K562 (cell line): ENCODE data around the gene FHL5. TPM values are rescaled to one million over a fixed set of nuclear protein-coding genes. Genes with fewer than 3 reads are reported as not detected.

Experiments
- ARHGAP35 ChIP-seq: fragments of 450-650 bp; IDR thresholded peaks from 2 replicates; pipeline ENCODE4 v1.6.1; 2018; ENCODE audit not compliant: partially characterized antibody
- BRF2 ChIP-seq: IDR thresholded peaks from 3 replicates; pipeline ENCODE4 v1.6.1; 2011; ENCODE audit warnings: borderline replicate concordance, mild to moderate bottlenecking; ENCODE audit not compliant: insufficient read length, insufficient read depth
- FOXK2 ChIP-seq, 2 experiments: fragments of 450-650 bp; IDR thresholded peaks in 1 of 2; conservative IDR thresholded peaks in 1 of 2; 2 replicates each; pipeline ENCODE4 v1.6.1; 2016; ENCODE audit warnings: low read depth in 2 of 2, mild to moderate bottlenecking in 1 of 2
- GTF2F1 ChIP-seq: IDR thresholded peaks from 2 replicates; pipeline ENCODE4 v1.6.1; 2011; ENCODE audit warnings: low read depth, low read length, improper control_type of control experiment
- MCM2 ChIP-seq: fragments of 450-650 bp; IDR thresholded peaks from 2 replicates; pipeline ENCODE4 v1.6.1; 2017; ENCODE audit warnings: low read depth, mild to moderate bottlenecking
- NFRKB ChIP-seq: fragments of 450-650 bp; IDR thresholded peaks from 2 replicates; pipeline ENCODE4 v1.6.1; 2016; ENCODE audit warnings: low read depth
- RERE ChIP-seq: sonication (generic); formaldehyde crosslinking; IDR thresholded peaks from 2 replicates; pipeline ENCODE4 v1.8.0; 2023; ENCODE audit warnings: missing genetic modification reagents, mild to moderate bottlenecking, borderline replicate concordance
- SMARCA5 ChIP-seq: fragments of 450-650 bp; IDR thresholded peaks from 2 replicates; pipeline ENCODE4 v1.6.1; 2016
- SNIP1 ChIP-seq: fragments of 450-650 bp; IDR thresholded peaks from 2 replicates; pipeline ENCODE4 v1.7.1; 2017; ENCODE audit warnings: low read depth, mild to moderate bottlenecking
- TSHZ1 ChIP-seq: fragments of 250-450 bp; sonication (Bioruptor Pico); IDR thresholded peaks from 2 replicates; pipeline ENCODE4 v1.4.0; 2020; ENCODE audit warnings: mild to moderate bottlenecking, moderate library complexity
- ZNF133 ChIP-seq: fragments of 250-450 bp; sonication (Bioruptor Pico); IDR thresholded peaks from 2 replicates; pipeline ENCODE4 v1.4.0; 2020; ENCODE audit warnings: mild to moderate bottlenecking
- ZNF551 ChIP-seq: fragments of 250-450 bp; sonication (Bioruptor Pico); IDR thresholded peaks from 2 replicates; pipeline ENCODE4 v1.5.0; 2021; ENCODE audit warnings: mild to moderate bottlenecking, moderate library complexity
- ZNF707 ChIP-seq: fragments of 250-450 bp; sonication (Bioruptor Pico); conservative IDR thresholded peaks from 2 replicates; pipeline ENCODE4 v1.8.0; 2022; ENCODE audit warnings: inconsistent platforms, mild to moderate bottlenecking, moderate library complexity
- ZNF717 ChIP-seq: fragments of 250-450 bp; sonication (Bioruptor Pico); IDR thresholded peaks from 2 replicates; pipeline ENCODE4 v1.5.0; 2021
- polyA plus RNA-seq, 8 experiments: library from polyadenylated mRNA; depleted of rRNA in 4 of 8; stranded (reverse) in 5 of 8; unstranded in 3 of 8; fragments of >200 nt; fragmentation: Nextera tagmentation in 2 of 8; fragmentation: Illumina TruSeq in 1 of 8; extraction: Ambion mirVana in 2 of 8; extraction: Trizol in 1 of 8; gene quantifications; 2 replicates each; pipeline versions ENCODE4 v1.2.1 to v1.2.3, GENCODE V29; 2011 to 2014; ENCODE audit warnings: inconsistent platforms in 1 of 8, missing spikeins in 1 of 8
- total RNA-seq, 7 experiments: library from RNA; depleted of rRNA in 6 of 7; stranded (reverse); fragments of >200 nt in 6 of 7; fragmentation: Illumina TruSeq in 2 of 7; extraction: Trizol in 2 of 7; gene quantifications; 2 replicates each; pipeline versions ENCODE4 v1.2.1 to v1.2.3, GENCODE V29; 2011 to 2021; ENCODE audit warnings: low replicate concordance in 1 of 7

FHL5 gene
- total and polyA plus RNA-seq, 9 of the 15 experiments (the other 6 are each of a cell fraction or from before 2014, with no cell fraction given) = not detected

- TF ChIP-seq RERE (CRISPR knock-in tag) = no peak
- no peak for TF ChIP-seq ARHGAP35
- no peak for TF ChIP-seq TSHZ1 (CRISPR knock-in tag)
- no peak for TF ChIP-seq BRF2
- TF ChIP-seq ZNF717 = no peak
- peak; percentile 83; the same call in 1 of the 2 replicates for TF ChIP-seq GTF2F1
- peak in 1 of 2 experiments; percentile 75; a peak in 3 of 4 replicates for TF ChIP-seq FOXK2 (conservative IDR thresholded peaks at IDR 0.05 in 1 of 2, IDR thresholded peaks at IDR 0.05 in 1 of 2; ENCODE audit: low read depth in 2 of 2)
- no peak for TF ChIP-seq ZNF551 (CRISPR knock-in tag)
- TF ChIP-seq NFRKB = peak; percentile 94
- TF ChIP-seq SNIP1 = no peak
- 0 out of 2 replicates have a peak, but pooled peaks have one; percentile 9 for TF ChIP-seq ZNF133 (CRISPR knock-in tag)
- TF ChIP-seq SMARCA5 = no peak
- no peak for TF ChIP-seq MCM2
- TF ChIP-seq ZNF707 (CRISPR knock-in tag) = no peak
Measured at GRCh38 chr6:96521644-96522464, 41.1 kb upstream of the FHL5 start, which contains the start of gene UFL1 (continued).
